ENCODE data around the gene DGKK. TPM values are rescaled to one million over a fixed set of nuclear protein-coding genes. Genes with fewer than 3 reads are reported as not detected.

Gene DGKK
- total RNA-seq, 1 experiment from 2014 or later, result not detected

GRCh38 chrX:50475208-50475607 is 4.6 kb upstream of the DGKK start:
- TF ChIP-seq CTCF (IDR thresholded peaks at IDR 0.05; ENCODE audit: unreplicated experiment), result no peak
- BruUV-seq (replicated peaks), result no TSS peak
- POLR2A ChIA-PET, result no interaction called here
- Mint-ChIP-seq H3K27me3 (ENCODE audit: insufficient read depth, unreplicated experiment) (peaks cover 73% of the 10 kb centered on the region), H3K36me3 (ENCODE audit: insufficient read depth, unreplicated experiment) (peaks cover 4% of the 10 kb centered on the region), H3K9me3 (ENCODE audit: unreplicated experiment) (no peaks in the 10 kb centered on the region), H3K27ac (ENCODE audit: low read depth, unreplicated experiment) (no peak overlapping the region), H3K4me3 (ENCODE audit: unreplicated experiment) (no peak overlapping the region), H3K4me1 (ENCODE audit: insufficient read depth, unreplicated experiment) (no peaks in the 10 kb centered on the region)
- CTCF ChIA-PET, result no interaction called here
- DNase-seq (ENCODE audit: unreplicated experiment), result no peak
- intact Hi-C loops (cut with micrococcal nuclease), result no loop called here

DNA sequence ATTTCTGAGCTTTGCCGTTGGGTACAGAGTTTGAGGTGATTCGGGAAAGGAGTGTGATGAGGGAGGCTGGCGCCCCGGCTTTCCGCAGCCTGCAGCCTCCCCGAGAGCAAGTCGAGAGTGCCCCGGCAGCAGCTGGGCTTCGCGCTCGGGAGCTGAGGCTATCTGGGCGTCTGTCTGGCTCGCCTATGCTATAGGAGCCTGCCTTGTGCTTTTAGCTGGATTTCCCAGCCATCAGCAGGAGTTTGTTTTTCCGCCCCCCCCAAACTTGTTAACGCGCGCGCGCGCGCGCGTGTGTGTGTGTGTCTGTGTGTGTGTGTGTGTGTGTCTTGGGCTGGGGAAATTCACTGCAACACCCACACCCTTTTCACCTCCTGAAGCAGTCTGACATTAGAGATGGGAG is 765 bp upstream of the DGKK start:
- H3K27ac Mint-ChIP-seq (ENCODE audit: low read depth, unreplicated experiment), result no peak overlapping the region
- BruUV-seq (replicated peaks), result no TSS peak
- TF ChIP-seq CTCF (IDR thresholded peaks at IDR 0.05; ENCODE audit: unreplicated experiment), result no peak
- H3K36me3 Mint-ChIP-seq (ENCODE audit: insufficient read depth, unreplicated experiment), result no peaks in the 10 kb centered on the region
- peaks cover 72% of the 10 kb centered on the region for H3K27me3 Mint-ChIP-seq (ENCODE audit: insufficient read depth, unreplicated experiment)
- ChIA-PET CTCF (no interaction called here), POLR2A (no interaction called here)
- H3K4me3 Mint-ChIP-seq (ENCODE audit: unreplicated experiment), result no peak overlapping the region
- intact Hi-C loops (cut with micrococcal nuclease), result no loop called here
- H3K9me3 Mint-ChIP-seq (ENCODE audit: unreplicated experiment), result no peaks in the 10 kb centered on the region
- no peak for DNase-seq (ENCODE audit: unreplicated experiment)
- H3K4me1 Mint-ChIP-seq (ENCODE audit: insufficient read depth, unreplicated experiment), result no peaks in the 10 kb centered on the region

DNA sequence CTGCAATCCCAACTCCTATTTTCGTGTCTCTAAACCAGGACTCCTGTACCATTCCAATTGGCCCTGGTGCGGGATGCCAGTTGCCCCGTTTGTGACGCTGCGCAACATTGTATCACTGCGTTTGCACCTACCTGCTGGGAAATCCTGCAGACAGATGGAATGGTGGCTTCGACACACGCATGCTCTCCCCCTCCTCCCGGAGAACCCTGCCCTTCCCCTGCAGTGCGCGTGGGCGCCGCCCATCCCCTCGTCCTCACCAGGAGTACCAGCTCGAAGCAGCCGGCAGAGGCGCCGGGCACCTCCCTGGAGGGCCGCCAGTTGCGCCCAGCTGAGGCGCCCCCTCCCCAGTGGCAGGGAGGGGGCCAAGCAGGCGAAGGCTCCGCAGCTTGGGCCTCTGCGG is 1.4 kb downstream of the DGKK start:
- POLR2A ChIA-PET, result no interaction called here
- TF ChIP-seq CTCF (IDR thresholded peaks at IDR 0.05; ENCODE audit: unreplicated experiment), result no peak
- no TSS peak for BruUV-seq (replicated peaks)
- DNase-seq (ENCODE audit: unreplicated experiment), result no peak
- H3K4me3 Mint-ChIP-seq (ENCODE audit: unreplicated experiment), result no peak overlapping the region
- H3K27ac Mint-ChIP-seq (ENCODE audit: low read depth, unreplicated experiment), result no peak overlapping the region
- H3K9me3 Mint-ChIP-seq (ENCODE audit: unreplicated experiment), result no peaks in the 10 kb centered on the region
- CTCF ChIA-PET, result no interaction called here
- H3K4me1 Mint-ChIP-seq (ENCODE audit: insufficient read depth, unreplicated experiment), result no peaks in the 10 kb centered on the region
- H3K36me3 Mint-ChIP-seq (ENCODE audit: insufficient read depth, unreplicated experiment), result no peaks in the 10 kb centered on the region
- intact Hi-C loops (cut with micrococcal nuclease), result no loop called here
- H3K27me3 Mint-ChIP-seq (ENCODE audit: insufficient read depth, unreplicated experiment), result peaks cover 75% of the 10 kb centered on the region

GRCh38 chrX:50459615-50460014 is 11.0 kb downstream of the DGKK start:
- intact Hi-C loops (cut with micrococcal nuclease), result no loop called here
- ChIA-PET POLR2A (no interaction called here), CTCF (interaction anchor here (0.6 kb wide), 1 partner anchor 512 kb away, joined by 4 read pairs; no protein-coding TSS in a partner anchor)
- BruUV-seq (replicated peaks), result no TSS peak
- Mint-ChIP-seq H3K27ac (ENCODE audit: low read depth, unreplicated experiment) (no peak overlapping the region), H3K4me1 (ENCODE audit: insufficient read depth, unreplicated experiment) (no peaks in the 10 kb centered on the region), H3K36me3 (ENCODE audit: insufficient read depth, unreplicated experiment) (no peaks in the 10 kb centered on the region), H3K27me3 (ENCODE audit: insufficient read depth, unreplicated experiment) (peaks cover 82% of the 10 kb centered on the region), H3K9me3 (ENCODE audit: unreplicated experiment) (no peaks in the 10 kb centered on the region), H3K4me3 (ENCODE audit: unreplicated experiment) (no peak overlapping the region)
- no peak for DNase-seq (ENCODE audit: unreplicated experiment)
- no peak for TF ChIP-seq CTCF (IDR thresholded peaks at IDR 0.05; ENCODE audit: unreplicated experiment)

Measured in MCF 10A (cell line).